Loucy (cell line): Measurements from ENCODE around the gene MLKL.

Experiments used
- H2AFZ ChIP-seq: fragments of 200-600 bp; sonication (generic); 2 replicates; pipeline ENCODE4 v1.6.0; 2016; ENCODE audit warnings: antibody characterized with exemption, mild to moderate bottlenecking, low read length, moderate library complexity
- H3F3A ChIP-seq: fragments of 200-600 bp; 2 replicates; pipeline ENCODE4 v1.6.0; 2016; ENCODE audit warnings: antibody characterized with exemption, low read depth, mild to moderate bottlenecking
- H3K27me3 ChIP-seq: fragments of 200-600 bp; sonication (generic); 2 replicates; pipeline ENCODE4 v1.6.1; 2014; ENCODE audit warnings: low read length, mild to moderate bottlenecking; ENCODE audit not compliant: insufficient read depth, poor library complexity, severe bottlenecking
- H3K36me3 ChIP-seq: fragments of 200-600 bp; sonication (generic); 2 replicates; pipeline ENCODE4 v1.6.1; 2016; ENCODE audit warnings: low read length; ENCODE audit not compliant: insufficient read depth
- H3K4me1 ChIP-seq: fragments of 200-600 bp; sonication (generic); 2 replicates; pipeline ENCODE4 v1.5.1; 2014; ENCODE audit warnings: low read length, mild to moderate bottlenecking; ENCODE audit not compliant: insufficient read depth, poor library complexity, severe bottlenecking
- H3K4me2 ChIP-seq: fragments of 200-600 bp; sonication (generic); 2 replicates; pipeline ENCODE4 v1.6.0; 2014; ENCODE audit warnings: antibody characterized with exemption, low read length, low read depth, mild to moderate bottlenecking; ENCODE audit not compliant: poor library complexity, severe bottlenecking
- H3K4me3 ChIP-seq: fragments of 200-600 bp; sonication (generic); 2 replicates; pipeline ENCODE4 v1.5.1; 2014; ENCODE audit warnings: low read length, mild to moderate bottlenecking, mixed read lengths; ENCODE audit not compliant: poor library complexity, severe bottlenecking
- H3K79me2 ChIP-seq: fragments of 200-600 bp; sonication (generic); 2 replicates; pipeline ENCODE4 v1.6.1; 2014; ENCODE audit warnings: low read length; ENCODE audit not compliant: insufficient read depth
- H3K9ac ChIP-seq: fragments of 200-600 bp; sonication (generic); 2 replicates; pipeline ENCODE4 v1.6.0; 2014; ENCODE audit warnings: mild to moderate bottlenecking, low read depth, low read length, moderate library complexity; ENCODE audit not compliant: poor library complexity, severe bottlenecking
- H3K9me2 ChIP-seq: fragments of 200-600 bp; sonication (generic); replicated peaks from 2 replicates; pipeline ENCODE4 v1.6.1; 2016; ENCODE audit warnings: low read depth, low read length, mixed read lengths
- H3K9me3 ChIP-seq: fragments of 200-600 bp; sonication (generic); 2 replicates; pipeline ENCODE4 v1.6.1; 2014; ENCODE audit warnings: mild to moderate bottlenecking, antibody characterized with exemption, low read length, low read depth; ENCODE audit not compliant: insufficient read depth
- H4K20me1 ChIP-seq: fragments of 200-600 bp; sonication (generic); 2 replicates; pipeline ENCODE4 v1.6.0; 2014; ENCODE audit warnings: antibody characterized with exemption, low read length, mild to moderate bottlenecking; ENCODE audit not compliant: insufficient read depth, poor library complexity, severe bottlenecking
- CTCF ChIP-seq: fragments of 200-600 bp; sonication (generic); conservative IDR thresholded peaks from 2 replicates; pipeline ENCODE4 v1.5.1; 2014; ENCODE audit warnings: mild to moderate bottlenecking, antibody characterized with exemption, low read length
- EZH2phosphoT487 ChIP-seq: fragments of 200-600 bp; IDR thresholded peaks from 2 replicates; pipeline ENCODE4 v1.6.1; 2018; ENCODE audit warnings: antibody characterized with exemption, mild to moderate bottlenecking, moderate library complexity, borderline replicate concordance

The MLKL gene

GRCh38 chr16:74667255-74667700 is 33.4 kb downstream of the MLKL start:
- H2AFZ ChIP-seq = peak overlapping the region; percentile 97
- H3K4me2 ChIP-seq = peak overlapping the region; percentile 76
- TF ChIP-seq EZH2phosphoT487 = no peak
- TF ChIP-seq CTCF = no peak
- H3K36me3 ChIP-seq = peaks cover 23% of the 10 kb centered on the region; the same call in 1 of the 2 replicates
- no peaks in the 10 kb centered on the region for H3K9me3 ChIP-seq
- peaks cover 42% of the 10 kb centered on the region for H4K20me1 ChIP-seq
- peaks cover 8% of the 10 kb centered on the region for H3K27me3 ChIP-seq
- no peaks in the 10 kb centered on the region for H3K9me2 ChIP-seq
- H3K9ac ChIP-seq = peak overlapping the region; percentile 99
- peak overlapping the region; percentile 76 for H3K4me3 ChIP-seq
- no peaks in the 10 kb centered on the region for H3F3A ChIP-seq
- peaks cover 37% of the 10 kb centered on the region for H3K4me1 ChIP-seq
- H3K79me2 ChIP-seq = peaks cover 51% of the 10 kb centered on the region

GRCh38 chr16:74666425-74667254 is 34.0 kb downstream of the MLKL start, which contains the start of gene RFWD3:
Gene RFWD3, minus strand, starts transcription at chr16:74666877. Its CDS starts 5,428 bp downstream, at chr16:74661449.
- peak within 1 kb of the TSS; percentile 81 for H3K4me2 ChIP-seq
- peak within 1 kb of the TSS; percentile 99 for H3K9ac ChIP-seq
- H2AFZ ChIP-seq = peak within 1 kb of the TSS; percentile 97
- H4K20me1 ChIP-seq = peaks cover 49% of the 10 kb centered on the region
- peaks cover 43% of the 10 kb centered on the region for H3K4me1 ChIP-seq
- H3K9me3 ChIP-seq = no peaks in the 10 kb centered on the region
- TF ChIP-seq EZH2phosphoT487 (no peak), CTCF (no peak)
- H3K79me2 ChIP-seq = peaks cover 58% of the 10 kb centered on the region
- H3F3A ChIP-seq = no peaks in the 10 kb centered on the region
- no peaks in the 10 kb centered on the region for H3K9me2 ChIP-seq
- H3K27me3 ChIP-seq = peaks cover 8% of the 10 kb centered on the region
- H3K36me3 ChIP-seq = peaks cover 27% of the 10 kb centered on the region; the same call in 1 of the 2 replicates
- peak within 1 kb of the TSS; percentile 90 for H3K4me3 ChIP-seq

- peaks cover 64% of the 10 kb centered on the region for H3K79me2 ChIP-seq
- H3K9ac ChIP-seq = peak overlapping the region; percentile 99
- H3K27me3 ChIP-seq = peaks cover 8% of the 10 kb centered on the region
- TF ChIP-seq CTCF (no peak), EZH2phosphoT487 (no peak)
- H3K4me2 ChIP-seq = peak overlapping the region; percentile 81
- peak overlapping the region; percentile 90 for H3K4me3 ChIP-seq
- H3K4me1 ChIP-seq = peaks cover 48% of the 10 kb centered on the region
- H3K9me2 ChIP-seq = no peaks in the 10 kb centered on the region
- H3K36me3 ChIP-seq = peaks cover 32% of the 10 kb centered on the region; the same call in 1 of the 2 replicates
- no peak overlapping the region for H2AFZ ChIP-seq
- H4K20me1 ChIP-seq = peaks cover 55% of the 10 kb centered on the region
- H3F3A ChIP-seq = no peaks in the 10 kb centered on the region
- H3K9me3 ChIP-seq = no peaks in the 10 kb centered on the region
Measured at GRCh38 chr16:74666010-74666421, 34.6 kb downstream of the MLKL start.
